Body of pancreas (tissue), 4 donors: Measurements from ENCODE around the gene SLC9A8.

Experiments used
- POLR2A ChIP-seq, 3 donors: fragments of 450-650 bp; IDR thresholded peaks; one replicate each; pipeline ENCODE4 v1.6.1; 2016; ENCODE audit warnings: antibody characterized with exemption in 3 of 3, mild to moderate bottlenecking in 2 of 3
- TF ChIP-seq, protein P1 (sequence below), 7 experiments: fragments of 450-650 bp in 4 of 7; fragments of 200-600 bp in 3 of 7; sonication (generic) in 3 of 7; IDR thresholded peaks; one replicate each; pipeline ENCODE4 v1.5.1; 2016 to 2019; ENCODE audit warnings: antibody characterized with exemption in 7 of 7

DNA sequence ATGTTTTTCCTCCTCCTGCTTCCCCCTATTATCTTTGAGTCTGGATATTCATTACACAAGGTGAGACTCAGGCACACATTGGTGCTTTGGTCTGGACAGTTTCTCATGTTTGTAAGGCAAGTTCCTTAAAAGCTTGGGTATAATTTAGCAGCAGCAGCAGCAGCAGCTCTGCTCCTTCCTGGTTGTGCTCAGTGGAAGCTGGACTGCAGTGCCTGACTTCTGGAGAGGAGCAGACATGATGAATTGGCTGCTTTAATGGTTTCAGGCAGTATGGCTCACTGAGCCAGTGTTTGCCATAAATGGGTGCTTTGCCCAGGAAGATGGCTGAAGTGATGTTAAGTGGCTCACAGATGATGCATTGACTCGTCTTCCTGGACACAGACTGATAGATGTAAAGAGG, 32.4 kb downstream of the SLC9A8 start:
- TF ChIP-seq, protein P1, sequence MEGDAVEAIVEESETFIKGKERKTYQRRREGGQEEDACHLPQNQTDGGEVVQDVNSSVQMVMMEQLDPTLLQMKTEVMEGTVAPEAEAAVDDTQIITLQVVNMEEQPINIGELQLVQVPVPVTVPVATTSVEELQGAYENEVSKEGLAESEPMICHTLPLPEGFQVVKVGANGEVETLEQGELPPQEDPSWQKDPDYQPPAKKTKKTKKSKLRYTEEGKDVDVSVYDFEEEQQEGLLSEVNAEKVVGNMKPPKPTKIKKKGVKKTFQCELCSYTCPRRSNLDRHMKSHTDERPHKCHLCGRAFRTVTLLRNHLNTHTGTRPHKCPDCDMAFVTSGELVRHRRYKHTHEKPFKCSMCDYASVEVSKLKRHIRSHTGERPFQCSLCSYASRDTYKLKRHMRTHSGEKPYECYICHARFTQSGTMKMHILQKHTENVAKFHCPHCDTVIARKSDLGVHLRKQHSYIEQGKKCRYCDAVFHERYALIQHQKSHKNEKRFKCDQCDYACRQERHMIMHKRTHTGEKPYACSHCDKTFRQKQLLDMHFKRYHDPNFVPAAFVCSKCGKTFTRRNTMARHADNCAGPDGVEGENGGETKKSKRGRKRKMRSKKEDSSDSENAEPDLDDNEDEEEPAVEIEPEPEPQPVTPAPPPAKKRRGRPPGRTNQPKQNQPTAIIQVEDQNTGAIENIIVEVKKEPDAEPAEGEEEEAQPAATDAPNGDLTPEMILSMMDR (IDR thresholded peaks at IDR 0.05): no peak
- no peak for TF ChIP-seq POLR2A (IDR thresholded peaks at IDR 0.05)
